GM12878 (cell line): ENCODE data around the gene MYBPC2. TPM values are rescaled to one million over a fixed set of nuclear protein-coding genes. Genes with fewer than 3 reads are reported as not detected.

ENCODE experiments used
- ATAC-seq: fragments of 200-7000 bp; cut with Tn5 transposase; 3 replicates; pipeline ENCODE4 v1.9.1; 2020; ENCODE audit warnings: mild to moderate bottlenecking, moderate library complexity
- BruUV-seq: library from RNA; stranded (reverse); fragments of 400-500 nt; replicated peaks from 2 replicates; lab custom pipeline; 2021; lab: Mats Ljungman, UMichigan
- CTCF ChIA-PET: fragments of 300-600 bp; sonication (Branson Sonifier 250); formaldehyde crosslinking; extraction: SDS; loops from one replicate; lab custom pipeline; 2021; ENCODE audit warnings: inconsistent platforms; lab: Yijun Ruan, JAX
- POLR2A ChIA-PET: fragments of 350-600 bp; formaldehyde crosslinking; extraction: SDS; loops from one replicate; lab custom pipeline; 2021; ENCODE audit warnings: inconsistent platforms; lab: Charles Lee
- RAD21 ChIA-PET: fragments of 300-600 bp; sonication (Branson Sonifier 250); formaldehyde crosslinking; loops from one replicate; lab custom pipeline; 2023; ENCODE audit warnings: antibody characterized with exemption; ENCODE audit not compliant: unreplicated experiment; lab: Charles Lee
- SMC1A ChIA-PET: fragments of 300-600 bp; sonication (Branson Sonifier 250); formaldehyde crosslinking; loops from one replicate; lab custom pipeline; 2023; ENCODE audit not compliant: unreplicated experiment, uncharacterized antibody; lab: Charles Lee
- DNase-seq: peaks from one replicate; pipeline ENCODE4 v3.0.0-alpha.2; 2011; ENCODE audit warnings: low read depth, low spot score
- FAIRE-seq: peaks from 3 replicates; lab custom pipeline; 2011; peaks lifted over from hg19 to GRCh38; lab: Jason Lieb, UNC
- H2AFZ ChIP-seq: 2 replicates; pipeline ENCODE4 v1.6.0; 2011; ENCODE audit warnings: low read depth, low read length, control low read depth; ENCODE audit not compliant: control insufficient read depth
- H3K27ac ChIP-seq: 2 replicates; pipeline ENCODE4 v1.5.1; 2011; ENCODE audit warnings: control low read depth; ENCODE audit not compliant: control insufficient read depth, insufficient read depth
- H3K27me3 ChIP-seq, 2 experiments: replicated peaks in 1 of 2; 2 replicates each; pipeline versions ENCODE4 v1.6.0 to v1.6.1; 2011; ENCODE audit warnings: low read length in 1 of 2; ENCODE audit not compliant: control insufficient read depth in 2 of 2, insufficient read depth in 2 of 2
- H3K36me3 ChIP-seq, 2 experiments: 2 replicates each; pipeline ENCODE4 v1.5.1; 2011; ENCODE audit warnings: low read length in 1 of 2; ENCODE audit not compliant: control insufficient read depth in 2 of 2, insufficient read depth in 2 of 2
- H3K4me1 ChIP-seq: 2 replicates; pipeline ENCODE4 v1.6.1; 2011; ENCODE audit warnings: mild to moderate bottlenecking, low read length, moderate library complexity, mixed read lengths; ENCODE audit not compliant: control insufficient read depth, insufficient read depth
- H3K4me2 ChIP-seq: 2 replicates; pipeline ENCODE4 v1.6.0; 2011; ENCODE audit warnings: control low read depth; ENCODE audit not compliant: control insufficient read depth, insufficient read depth
- H3K4me3 ChIP-seq: fragments of 200-600 bp; sonication (generic); 2 replicates; pipeline ENCODE4 v1.5.1; 2016
- H3K79me2 ChIP-seq: 2 replicates; pipeline ENCODE4 v1.6.0; 2011; ENCODE audit warnings: low read length; ENCODE audit not compliant: control insufficient read depth, insufficient read depth
- H3K9ac ChIP-seq: 2 replicates; pipeline ENCODE4 v1.8.0; 2011; ENCODE audit warnings: low read length, control low read depth, mixed read lengths; ENCODE audit not compliant: control insufficient read depth, insufficient read depth
- H3K9me3 ChIP-seq: replicated peaks from 3 replicates; pipeline ENCODE4 v1.5.1; 2011; ENCODE audit warnings: mild to moderate bottlenecking, low read length; ENCODE audit not compliant: control insufficient read depth, insufficient read depth
- H4K20me1 ChIP-seq: 2 replicates; pipeline ENCODE4 v1.6.0; 2011; ENCODE audit not compliant: control insufficient read depth, insufficient read depth
- BHLHE40 ChIP-seq, 2 experiments: fragments of 450-650 bp in 1 of 2; IDR thresholded peaks; 2 replicates each; pipeline ENCODE4 v1.6.1; 2011 to 2017; ENCODE audit warnings: low read depth in 2 of 2, borderline replicate concordance in 1 of 2, improper control_type of control experiment in 1 of 2, low read length in 1 of 2, mild to moderate bottlenecking in 1 of 2
- ETV6 ChIP-seq, 2 experiments: fragments of 450-650 bp in 1 of 2; IDR thresholded peaks in 1 of 2; conservative IDR thresholded peaks in 1 of 2; 2 replicates each; pipeline ENCODE4 v1.6.1; 2014; ENCODE audit warnings: antibody characterized with exemption in 1 of 2, borderline replicate concordance in 1 of 2, low read depth in 1 of 2, mild to moderate bottlenecking in 1 of 2, moderate library complexity in 1 of 2
- IKZF1 ChIP-seq: fragments of 450-650 bp; conservative IDR thresholded peaks from 2 replicates; pipeline ENCODE4 v1.6.1; 2017; ENCODE audit warnings: antibody characterized with exemption, mild to moderate bottlenecking
- IKZF2 ChIP-seq, 2 experiments: fragments of 450-650 bp; IDR thresholded peaks; 2 replicates each; pipeline ENCODE4 v1.6.1; 2017; ENCODE audit warnings: mild to moderate bottlenecking in 2 of 2, moderate library complexity in 2 of 2
- JUND ChIP-seq: IDR thresholded peaks from 2 replicates; pipeline ENCODE4 v1.6.1; 2012; ENCODE audit warnings: low read depth, mild to moderate bottlenecking, low read length, improper control_type of control experiment, moderate library complexity
- NFYA ChIP-seq: IDR thresholded peaks from 2 replicates; pipeline ENCODE4 v1.6.1; 2011; ENCODE audit warnings: low read depth, mild to moderate bottlenecking, low read length, improper control_type of control experiment, borderline replicate concordance
- NR2F1 ChIP-seq: fragments of 450-650 bp; conservative IDR thresholded peaks from 2 replicates; pipeline ENCODE4 v1.6.1; 2017; ENCODE audit warnings: mild to moderate bottlenecking
- POLR2A ChIP-seq: IDR thresholded peaks from 2 replicates; pipeline ENCODE4 v1.6.1; 2011; ENCODE audit warnings: low read depth, mild to moderate bottlenecking, low read length
- POLR2AphosphoS2 ChIP-seq: IDR thresholded peaks from 2 replicates; pipeline ENCODE4 v1.6.1; 2011; ENCODE audit warnings: low read depth, mild to moderate bottlenecking, low read length, improper control_type of control experiment, moderate library complexity
- POLR2AphosphoS5 ChIP-seq: IDR thresholded peaks from 2 replicates; pipeline ENCODE4 v1.6.1; 2011; ENCODE audit warnings: mild to moderate bottlenecking, low read length, inconsistent platforms
- RAD21 ChIP-seq: IDR thresholded peaks from 2 replicates; pipeline ENCODE4 v1.6.1; 2011; ENCODE audit warnings: mild to moderate bottlenecking, low read depth, low read length, moderate library complexity; ENCODE audit not compliant: insufficient read depth
- RUNX3 ChIP-seq: IDR thresholded peaks from 2 replicates; pipeline ENCODE4 v1.6.1; 2012; ENCODE audit warnings: low read length, inconsistent platforms
- SPI1 ChIP-seq: IDR thresholded peaks from 2 replicates; pipeline ENCODE4 v1.6.1; 2011; ENCODE audit warnings: low read depth, mild to moderate bottlenecking, low read length, moderate library complexity, borderline replicate concordance; ENCODE audit not compliant: insufficient read depth
- SREBF2 ChIP-seq: IDR thresholded peaks from 2 replicates; pipeline ENCODE4 v1.6.1; 2012; ENCODE audit warnings: mild to moderate bottlenecking, low read length
- SRF ChIP-seq, 2 experiments: IDR thresholded peaks; 2 replicates each; pipeline ENCODE4 v1.6.1; 2011; ENCODE audit warnings: low read depth in 2 of 2, low read length in 2 of 2, mild to moderate bottlenecking in 1 of 2, moderate library complexity in 1 of 2
- ZNF687 ChIP-seq: fragments of 450-650 bp; IDR thresholded peaks from 2 replicates; pipeline ENCODE4 v1.6.1; 2017; ENCODE audit warnings: mild to moderate bottlenecking, moderate library complexity
- ZZZ3 ChIP-seq: IDR thresholded peaks from 2 replicates; pipeline ENCODE4 v1.6.1; 2011; ENCODE audit warnings: low read depth; ENCODE audit not compliant: control insufficient read depth, insufficient read length
- WGBS: methylation state at CpG from one replicate; pipeline ENCODE4 v1.1.6; 2016; ENCODE audit warnings: low lambda C conversion rate; ENCODE audit not compliant: insufficient replicate concordance, insufficient coverage; ENCODE audit errors: missing lambda C conversion rate; 5-methylcytosine and 5-hydroxymethylcytosine counted together
- in situ Hi-C: fragments of 300-500 bp; cut with MboI; formaldehyde crosslinking; loops from 9 replicates; pipeline ENCODE4 v1.14.3; 2018; ENCODE audit warnings: mixed read lengths
- intact Hi-C: fragments of 100-400 bp; cut with micrococcal nuclease; formaldehyde crosslinking; loops from one replicate; pipeline ENCODE4 v1.14.2; 2022; ENCODE audit not compliant: unreplicated experiment
- polyA plus RNA-seq, 11 experiments: library from polyadenylated mRNA; depleted of rRNA in 4 of 11; unstranded in 6 of 11; stranded (reverse) in 5 of 11; fragments of >200 nt; fragmentation: Nextera tagmentation in 4 of 11; fragmentation: Illumina TruSeq in 1 of 11; extraction: Ambion mirVana in 4 of 11; extraction: Trizol in 1 of 11; gene quantifications; 1 replicate in 1 of 11; 2 replicates in 10 of 11; pipeline versions ENCODE4 v1.2.1 to v1.2.3, GENCODE V29; 2011 to 2016; ENCODE audit warnings: inconsistent platforms in 2 of 11, missing spikeins in 2 of 11, low read depth in 1 of 11
- total RNA-seq, 4 experiments: library from RNA; depleted of rRNA in 3 of 4; stranded (reverse); fragments of >200 nt in 3 of 4; fragmentation: Illumina TruSeq in 1 of 4; extraction: Trizol in 1 of 4; gene quantifications; 2 replicates each; pipeline versions ENCODE4 v1.2.1 to v1.2.3, GENCODE V29; 2013 to 2021

Gene MYBPC2
- total and polyA plus RNA-seq, 10 of the 15 experiments (the other 5 are each of a cell fraction or from before 2014, with no cell fraction given): 0.09 to 2.6 (median 0.61) TPM

- 38% methylated on average over 31 of the region's 38 CpGs for WGBS
- ChIA-PET CTCF (interaction anchor here (0.5 to 2.1 kb wide), 5 partner anchors 9 to 112 kb away, joined by 3 to 6 read pairs (median 3); partner anchors contain the start of gene SPIB), RAD21 (interaction anchor here (0.9 to 1.1 kb wide), 2 partner anchors 11 to 81 kb away, joined by 3 read pairs; no protein-coding TSS in a partner anchor), POLR2A (interaction anchor here (4.2 kb wide), 1 partner anchor 10 kb away, joined by 26 read pairs; the partner anchor contains the start of gene SPIB), SMC1A (no interaction called here)
- no TSS peak for BruUV-seq
- H2AFZ ChIP-seq: no peak overlapping the region; the same call in 1 of the 2 replicates
- no peaks in the 10 kb centered on the region; the same call in 1 of the 2 replicates for H3K79me2 ChIP-seq
- DNase-seq: no peak
- no peak for FAIRE-seq
- 0 out of 2 replicates have a peak, but pooled peaks have one; percentile 34 for TF ChIP-seq POLR2AphosphoS5
- no peak for TF ChIP-seq JUND
- peak; percentile 59 for TF ChIP-seq NR2F1
- no peak for TF ChIP-seq RAD21
- no peak for TF ChIP-seq SRF (IDR thresholded peaks at IDR 0.05; ENCODE audit: low read depth in 2 of 2, low read length in 2 of 2)
- peak; percentile 64; the same call in 1 of the 2 replicates for TF ChIP-seq IKZF1
- no peak for TF ChIP-seq ZZZ3
- no peak for TF ChIP-seq NFYA
- TF ChIP-seq POLR2A: peak; percentile 54
- TF ChIP-seq BHLHE40 (IDR thresholded peaks at IDR 0.05; ENCODE audit: borderline replicate concordance in 1 of 2, low read depth in 2 of 2, low read length in 1 of 2): peak in 1 of 2 experiments; percentile 61; a peak in 2 of 4 replicates
- no peak for TF ChIP-seq ETV6 (conservative IDR thresholded peaks at IDR 0.05 in 1 of 2, IDR thresholded peaks at IDR 0.05 in 1 of 2; ENCODE audit: borderline replicate concordance in 1 of 2, low read depth in 1 of 2)
- 0 out of 2 replicates have a peak, but pooled peaks have one; percentile 22 for TF ChIP-seq ZNF687
- TF ChIP-seq SPI1: peak; percentile 11; the same call in 1 of the 2 replicates
- peak; percentile 53 for TF ChIP-seq RUNX3
- TF ChIP-seq IKZF2 (IDR thresholded peaks at IDR 0.05): peak in 1 of 2 experiments; percentile 32; a peak in 1 of 4 replicates
- TF ChIP-seq SREBF2: no peak
- TF ChIP-seq POLR2AphosphoS2: 0 out of 2 replicates have a peak, but pooled peaks have one; percentile 14
- no peaks in the 10 kb centered on the region for H3K27me3 ChIP-seq
- in situ Hi-C loops: no loop called here
- H3K4me1 ChIP-seq: peaks cover 50% of the 10 kb centered on the region
- H3K9me3 ChIP-seq: no peaks in the 10 kb centered on the region
- intact Hi-C loops: no loop called here
- no peak overlapping the region for H3K9ac ChIP-seq
- peaks cover 4% of the 10 kb centered on the region for H4K20me1 ChIP-seq
- H3K4me3 ChIP-seq: no peak overlapping the region
- peaks cover 9 to 10% of the 10 kb centered on the region in 2 experiments; a peak in 3 of 4 replicates for H3K36me3 ChIP-seq
- H3K4me2 ChIP-seq: peak overlapping the region; percentile 7
- ATAC-seq: peak; percentile 20
- H3K27ac ChIP-seq: peak overlapping the region; percentile 24; the same call in 1 of the 2 replicates
These were observed 4.7 kb upstream of the MYBPC2 start for GRCh38 chr19:50427997-50428425.
